Tibial artery (tissue), 4 donors: ENCODE results near the gene CSMD2.

Source experiments
- DNase-seq, 2 donors: peaks; one replicate each; pipeline ENCODE4 v3.0.0-alpha.2; 2019
- H3K27ac ChIP-seq, 2 donors: fragments of 200-600 bp; sonication (generic) in 1 of 2; 1 replicate in 1 of 2; 2 replicates in 1 of 2; pipeline ENCODE4 v1.5.1; 2018 to 2019; ENCODE audit warnings: mild to moderate bottlenecking in 1 of 2
- H3K27me3 ChIP-seq, 2 donors: fragments of 200-600 bp; sonication (generic) in 1 of 2; one replicate each; pipeline versions ENCODE4 v1.5.1 to v1.6.0; 2016 to 2019
- H3K36me3 ChIP-seq, 3 donors: fragments of 200-600 bp; sonication (generic) in 2 of 3; one replicate each; pipeline ENCODE4 v1.5.1; 2016 to 2019; ENCODE audit warnings: mild to moderate bottlenecking in 2 of 3
- H3K4me1 ChIP-seq, 4 donors: fragments of 200-600 bp; sonication (generic) in 2 of 4; 1 replicate in 3 of 4; 2 replicates in 1 of 4; pipeline ENCODE4 v1.5.1; 2016 to 2019
- H3K4me3 ChIP-seq, 2 donors: fragments of 200-600 bp; sonication (generic) in 1 of 2; 1 replicate in 1 of 2; 2 replicates in 1 of 2; pipeline ENCODE4 v1.5.1; 2018 to 2019; ENCODE audit warnings: mild to moderate bottlenecking in 2 of 2
- H3K9me3 ChIP-seq, 3 donors: fragments of 200-600 bp; sonication (generic) in 1 of 3; one replicate each; pipeline ENCODE4 v1.5.1; 2016 to 2019
- CTCF ChIP-seq, 2 experiments: fragments of 200-600 bp in 1 of 2; fragments of 450-650 bp in 1 of 2; IDR thresholded peaks; one replicate each; pipeline ENCODE4 v1.5.1; 2017 to 2019; ENCODE audit warnings: antibody characterized with exemption in 2 of 2, mild to moderate bottlenecking in 1 of 2, moderate library complexity in 1 of 2
- intact Hi-C: fragments of 100-400 bp; cut with DNase I; formaldehyde crosslinking; loops from one replicate; pipeline ENCODE4 v1.15.0; 2023; ENCODE audit warnings: low total_unique reads

CSMD2 gene

GRCh38 chr1:33768821-33769220 lies 396.2 kb downstream of the CSMD2 start:
- Histone ChIP-seq H3K4me3 (no peak overlapping the region), H3K27me3 (peaks cover 0 to 10% of the 10 kb centered on the region in 2 donors), H3K9me3 (no peaks in the 10 kb centered on the region), H3K27ac (no peak overlapping the region), H3K4me1 (peaks cover 0 to under 1% (median 0%) of the 10 kb centered on the region in 4 donors), H3K36me3 (no peaks in the 10 kb centered on the region)
- TF ChIP-seq CTCF (IDR thresholded peaks at IDR 0.05) = no peak
- intact Hi-C loops = no loop called here
- no peak for DNase-seq

- Histone ChIP-seq H3K27ac (no peak overlapping the region), H3K4me1 (peaks cover 0 to 8% (median 4%) of the 10 kb centered on the region in 4 donors), H3K27me3 (peaks cover 0 to 6% of the 10 kb centered on the region in 2 donors), H3K4me3 (no peak overlapping the region), H3K36me3 (no peaks in the 10 kb centered on the region), H3K9me3 (no peaks in the 10 kb centered on the region)
- TF ChIP-seq CTCF (IDR thresholded peaks at IDR 0.05) = no peak
- intact Hi-C loops = no loop called here
- no peak for DNase-seq
These were observed 396.9 kb downstream of the CSMD2 start for GRCh38 chr1:33768106-33768505.

- no peaks in the 10 kb centered on the region for H3K27me3 ChIP-seq
- H3K4me1 ChIP-seq = peaks cover 0 to 47% (median 28%) of the 10 kb centered on the region in 4 donors
- no peak for DNase-seq
- no peaks in the 10 kb centered on the region for H3K36me3 ChIP-seq
- TF ChIP-seq CTCF (IDR thresholded peaks at IDR 0.05) = no peak
- H3K9me3 ChIP-seq = no peaks in the 10 kb centered on the region
- no peak overlapping the region for H3K4me3 ChIP-seq
- intact Hi-C loops = no loop called here
- no peak overlapping the region for H3K27ac ChIP-seq
These were observed 400.9 kb downstream of the CSMD2 start for GRCh38 chr1:33764149-33764548.

- peaks cover 0 to 55% (median 33%) of the 10 kb centered on the region in 4 donors for H3K4me1 ChIP-seq
- H3K36me3 ChIP-seq = no peaks in the 10 kb centered on the region
- peak; percentile 38 to 73 for DNase-seq
- TF ChIP-seq CTCF (IDR thresholded peaks at IDR 0.05) = no peak
- H3K27me3 ChIP-seq = no peaks in the 10 kb centered on the region
- intact Hi-C loops = no loop called here
- no peaks in the 10 kb centered on the region for H3K9me3 ChIP-seq
- H3K27ac ChIP-seq = peak overlapping the region; percentile 54 to 66
- H3K4me3 ChIP-seq = no peak overlapping the region
These were observed 401.6 kb downstream of the CSMD2 start for GRCh38 chr1:33763406-33763805.

- H3K9me3 ChIP-seq = no peaks in the 10 kb centered on the region
- DNase-seq = no peak
- no peaks in the 10 kb centered on the region for H3K36me3 ChIP-seq
- H3K27me3 ChIP-seq = no peaks in the 10 kb centered on the region
- intact Hi-C loops = no loop called here
- H3K4me1 ChIP-seq = peaks cover 0 to 59% (median 35%) of the 10 kb centered on the region in 4 donors
- no peak for TF ChIP-seq CTCF (IDR thresholded peaks at IDR 0.05)
- no peak overlapping the region for H3K4me3 ChIP-seq
- peak overlapping the region; percentile 54 to 66 for H3K27ac ChIP-seq
These were observed 402.1 kb downstream of the CSMD2 start for GRCh38 chr1:33762962-33763361.
